ENCODE data around the gene GATA5.

Gene GATA5

GRCh38 chr20:62418709-62419487, 56.9 kb downstream of the GATA5 start:
- Histone ChIP-seq H3K9me3 (ENCODE audit: low read length) (no peaks in the 10 kb centered on the region), H3K27ac (ENCODE audit: low read depth, low read length, poor library complexity, severe bottlenecking) (no peak overlapping the region)
- TF ChIP-seq EZH2 (IDR thresholded peaks at IDR 0.05; ENCODE audit: borderline replicate concordance, low read length), result no peak

GRCh38 chr20:62417981-62418708, 57.6 kb downstream of the GATA5 start:
- Histone ChIP-seq H3K36me3 (ENCODE audit: insufficient read depth, low read length) (no peaks in the 10 kb centered on the region), H2AFZ (ENCODE audit: low read length) (no peak overlapping the region), H3K79me2 (ENCODE audit: insufficient read depth, low read length) (no peaks in the 10 kb centered on the region), H3K9me2 (ENCODE audit: low read depth, low read length) (no peaks in the 10 kb centered on the region), H3K27ac (ENCODE audit: low read depth, low read length, poor library complexity, severe bottlenecking) (no peak overlapping the region), H4K20me1 (ENCODE audit: insufficient read depth, low read length) (no peaks in the 10 kb centered on the region), H3K4me1 (ENCODE audit: insufficient read depth, low read length, severe bottlenecking) (no peaks in the 10 kb centered on the region), H3K27me3 (ENCODE audit: insufficient read depth, low read length) (0 out of 2 replicates have a peak, but pooled peaks cover 7% of the 10 kb centered on the region), H3K4me2 (ENCODE audit: low read length) (no peak overlapping the region), H3K4me3 (ENCODE audit: low read depth, low read length, poor library complexity, severe bottlenecking) (no peak overlapping the region), H3F3A (ENCODE audit: insufficient read depth, low read length) (no peaks in the 10 kb centered on the region), H3K9ac (ENCODE audit: low read length) (no peak overlapping the region), H3K9me3 (ENCODE audit: low read length) (no peaks in the 10 kb centered on the region)
- no peak for TF ChIP-seq EZH2 (IDR thresholded peaks at IDR 0.05; ENCODE audit: borderline replicate concordance, low read length)
- TF ChIP-seq CTCF (IDR thresholded peaks at IDR 0.05; ENCODE audit: low read length), result no peak

More at GRCh38 chr20:62418709-62419487, 56.9 kb downstream of the GATA5 start:
- H3K36me3 ChIP-seq (ENCODE audit: insufficient read depth, low read length), result no peaks in the 10 kb centered on the region
- no peak overlapping the region for H3K9ac ChIP-seq (ENCODE audit: low read length)
- no peaks in the 10 kb centered on the region for H3K9me2 ChIP-seq (ENCODE audit: low read depth, low read length)
- H3K79me2 ChIP-seq (ENCODE audit: insufficient read depth, low read length), result no peaks in the 10 kb centered on the region
- H3K4me3 ChIP-seq (ENCODE audit: low read depth, low read length, poor library complexity, severe bottlenecking), result no peak overlapping the region
- H3K4me1 ChIP-seq (ENCODE audit: insufficient read depth, low read length, severe bottlenecking), result no peaks in the 10 kb centered on the region
- H3K4me2 ChIP-seq (ENCODE audit: low read length), result no peak overlapping the region
- 0 out of 2 replicates have a peak, but pooled peaks cover 7% of the 10 kb centered on the region for H3K27me3 ChIP-seq (ENCODE audit: insufficient read depth, low read length)
- no peak overlapping the region for H2AFZ ChIP-seq (ENCODE audit: low read length)
- no peaks in the 10 kb centered on the region for H3F3A ChIP-seq (ENCODE audit: insufficient read depth, low read length)
- no peaks in the 10 kb centered on the region for H4K20me1 ChIP-seq (ENCODE audit: insufficient read depth, low read length)

GRCh38 chr20:62416651-62417637, 58.9 kb downstream of the GATA5 start:
- TF ChIP-seq EZH2 (IDR thresholded peaks at IDR 0.05; ENCODE audit: borderline replicate concordance, low read length) (no peak), CTCF (IDR thresholded peaks at IDR 0.05; ENCODE audit: low read length) (no peak)
- Histone ChIP-seq H3K4me3 (ENCODE audit: low read depth, low read length, poor library complexity, severe bottlenecking) (no peak overlapping the region), H3F3A (ENCODE audit: insufficient read depth, low read length) (no peaks in the 10 kb centered on the region), H3K4me2 (ENCODE audit: low read length) (no peak overlapping the region), H3K9me3 (ENCODE audit: low read length) (no peaks in the 10 kb centered on the region), H3K27ac (ENCODE audit: low read depth, low read length, poor library complexity, severe bottlenecking) (no peak overlapping the region), H4K20me1 (ENCODE audit: insufficient read depth, low read length) (no peaks in the 10 kb centered on the region), H3K27me3 (ENCODE audit: insufficient read depth, low read length) (0 out of 2 replicates have a peak, but pooled peaks cover 7% of the 10 kb centered on the region), H3K9me2 (ENCODE audit: low read depth, low read length) (no peaks in the 10 kb centered on the region), H3K4me1 (ENCODE audit: insufficient read depth, low read length, severe bottlenecking) (no peaks in the 10 kb centered on the region), H3K9ac (ENCODE audit: low read length) (no peak overlapping the region), H3K36me3 (ENCODE audit: insufficient read depth, low read length) (no peaks in the 10 kb centered on the region), H3K79me2 (ENCODE audit: insufficient read depth, low read length) (no peaks in the 10 kb centered on the region), H2AFZ (ENCODE audit: low read length) (no peak overlapping the region)
